ENCODE results near the gene RGL2.

Gene RGL2

GRCh38 chr6:33316603-33317418, 18.1 kb upstream of the RGL2 start:
- no peak for DNase-seq

GRCh38 chr6:33315793-33316602, 17.3 kb upstream of the RGL2 start:
- DNase-seq: no peak

- DNase-seq: peak; percentile 24
Measured at GRCh38 chr6:33314943-33315792, 16.4 kb upstream of the RGL2 start.

- DNase-seq: peak; percentile 40
Measured at GRCh38 chr6:33314515-33314942, 15.8 kb upstream of the RGL2 start.

- peak; percentile 34 for DNase-seq
Measured at GRCh38 chr6:33313709-33314514, 15.2 kb upstream of the RGL2 start, which contains the start of gene TAPBP. Gene TAPBP (minus strand): TSS chr6:33314078. CDS start chr6:33314041, 37 bp downstream.

- peak; percentile 51 for DNase-seq
Measured at GRCh38 chr6:33313105-33313708, 14.5 kb upstream of the RGL2 start.

- DNase-seq: peak; percentile 87
Measured at GRCh38 chr6:33312361-33313104, 13.8 kb upstream of the RGL2 start.

GRCh38 chr6:33306356-33306755, 7.6 kb upstream of the RGL2 start:
- no peak for DNase-seq

- no peak for DNase-seq
Measured at GRCh38 chr6:33305052-33305451, 6.3 kb upstream of the RGL2 start.

- DNase-seq: no peak
Measured at GRCh38 chr6:33304216-33304615, 5.5 kb upstream of the RGL2 start.

- no peak for DNase-seq
Measured at GRCh38 chr6:33301877-33302276, 3.1 kb upstream of the RGL2 start.

GRCh38 chr6:33299237-33299944, 649 bp upstream of the RGL2 start:
- DNase-seq: peak; percentile 90

- DNase-seq: peak; percentile 23
Measured at GRCh38 chr6:33297956-33298772, 578 bp downstream of the RGL2 start.

- no peak for DNase-seq
Measured at GRCh38 chr6:33297406-33297955, 1.3 kb downstream of the RGL2 start.

GRCh38 chr6:33296797-33297405, 1.8 kb downstream of the RGL2 start:
- DNase-seq: no peak

- no peak for DNase-seq
Measured at GRCh38 chr6:33295621-33296369, 2.9 kb downstream of the RGL2 start.

- DNase-seq: no peak
Measured at GRCh38 chr6:33294086-33294823, 4.5 kb downstream of the RGL2 start.
